NCI-H2029 treated with DMSO at 0.1 percent for 48 hours (cell line): ENCODE data around the gene B2M.
"Not testable (repeated sequence)": the region's sequence is repeated elsewhere in the genome, so short reads cannot be mapped to it uniquely, and the experiment has no call there.

Source experiments
- DNase-seq: peaks from one replicate; lab custom pipeline; 2025; lab: John Stamatoyannopoulos, UW

B2M gene

DNA sequence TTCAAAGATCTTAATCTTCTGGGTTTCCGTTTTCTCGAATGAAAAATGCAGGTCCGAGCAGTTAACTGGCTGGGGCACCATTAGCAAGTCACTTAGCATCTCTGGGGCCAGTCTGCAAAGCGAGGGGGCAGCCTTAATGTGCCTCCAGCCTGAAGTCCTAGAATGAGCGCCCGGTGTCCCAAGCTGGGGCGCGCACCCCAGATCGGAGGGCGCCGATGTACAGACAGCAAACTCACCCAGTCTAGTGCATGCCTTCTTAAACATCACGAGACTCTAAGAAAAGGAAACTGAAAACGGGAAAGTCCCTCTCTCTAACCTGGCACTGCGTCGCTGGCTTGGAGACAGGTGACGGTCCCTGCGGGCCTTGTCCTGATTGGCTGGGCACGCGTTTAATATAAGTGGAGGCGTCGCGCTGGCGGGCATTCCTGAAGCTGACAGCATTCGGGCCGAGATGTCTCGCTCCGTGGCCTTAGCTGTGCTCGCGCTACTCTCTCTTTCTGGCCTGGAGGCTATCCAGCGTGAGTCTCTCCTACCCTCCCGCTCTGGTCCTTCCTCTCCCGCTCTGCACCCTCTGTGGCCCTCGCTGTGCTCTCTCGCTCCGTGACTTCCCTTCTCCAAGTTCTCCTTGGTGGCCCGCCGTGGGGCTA lies at the start of gene B2M, which contains the start of gene PATL2:
B2M (plus strand) TSS at position 422 of the 647 bp plus-strand sequence; CDS start at position 452, 30 bp downstream.
PATL2 (minus strand) TSS at position 228 of the 647 bp plus-strand sequence. CDS start 34,833 bp downstream, outside the sequence.
- DNase-seq = peak; percentile 53

DNA sequence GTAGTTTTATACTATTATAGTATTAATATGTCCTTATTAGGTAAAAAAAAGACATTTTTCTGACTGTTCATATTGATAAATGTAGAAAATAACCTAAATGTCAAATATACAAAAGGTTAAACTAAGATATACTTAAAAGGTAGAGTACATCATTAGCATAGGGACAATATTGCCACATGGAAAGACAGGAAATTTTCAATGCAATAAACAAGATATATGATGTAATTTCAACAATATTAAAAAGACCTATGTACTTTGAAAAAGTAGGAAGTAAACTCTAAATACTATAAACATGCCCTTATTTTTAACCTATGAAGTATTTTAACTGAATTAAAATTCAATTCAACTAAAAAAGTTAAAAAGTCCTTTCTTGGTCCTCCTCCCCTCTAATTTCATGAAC lies 49.7 kb upstream of the B2M start:
- DNase-seq = no peak

DNA sequence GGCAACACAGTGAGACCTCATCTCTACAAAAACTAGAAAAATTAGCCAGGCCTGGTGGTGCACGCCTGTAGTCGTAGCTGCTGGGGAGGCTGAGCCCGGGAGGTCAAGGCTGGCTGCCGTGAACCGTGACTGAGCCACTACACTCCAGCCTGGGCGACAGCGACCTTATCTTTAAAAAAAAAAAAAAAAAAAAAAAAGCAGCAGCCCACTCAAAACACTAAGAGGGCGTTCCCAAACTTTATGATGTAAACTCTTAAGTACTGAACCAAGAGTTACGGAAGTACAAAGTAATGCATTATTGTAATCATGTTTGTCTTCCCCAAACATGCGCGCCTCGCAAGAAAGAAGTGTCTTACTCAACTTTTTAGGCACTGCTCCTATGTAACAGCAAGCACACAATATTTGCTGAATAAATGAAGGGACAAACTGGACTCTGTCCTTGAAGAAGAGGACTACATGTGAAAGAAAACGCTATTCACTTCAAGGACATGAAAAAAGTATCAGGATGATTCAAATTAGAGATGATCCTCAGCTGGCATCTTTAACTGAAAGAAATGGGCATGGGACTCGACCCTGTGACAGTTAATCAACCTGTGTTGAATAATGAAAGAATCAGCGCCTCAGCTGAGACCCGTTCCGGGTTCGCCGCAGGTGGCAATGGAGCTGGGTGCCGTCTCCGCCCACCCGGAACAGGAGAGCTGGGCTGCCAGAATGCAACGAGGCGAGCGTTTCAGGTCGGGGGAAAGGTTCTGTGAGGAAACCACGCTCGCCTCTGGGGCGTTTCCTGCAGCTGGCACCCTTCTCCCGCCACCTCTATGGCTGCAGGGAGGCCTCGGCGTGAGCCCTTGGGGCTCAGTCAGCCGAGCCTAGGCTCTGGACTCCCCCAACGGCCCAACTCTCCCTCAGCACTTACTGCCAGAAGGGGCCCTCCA lies 48.6 kb upstream of the B2M start:
- DNase-seq = peak; percentile 7

DNA sequence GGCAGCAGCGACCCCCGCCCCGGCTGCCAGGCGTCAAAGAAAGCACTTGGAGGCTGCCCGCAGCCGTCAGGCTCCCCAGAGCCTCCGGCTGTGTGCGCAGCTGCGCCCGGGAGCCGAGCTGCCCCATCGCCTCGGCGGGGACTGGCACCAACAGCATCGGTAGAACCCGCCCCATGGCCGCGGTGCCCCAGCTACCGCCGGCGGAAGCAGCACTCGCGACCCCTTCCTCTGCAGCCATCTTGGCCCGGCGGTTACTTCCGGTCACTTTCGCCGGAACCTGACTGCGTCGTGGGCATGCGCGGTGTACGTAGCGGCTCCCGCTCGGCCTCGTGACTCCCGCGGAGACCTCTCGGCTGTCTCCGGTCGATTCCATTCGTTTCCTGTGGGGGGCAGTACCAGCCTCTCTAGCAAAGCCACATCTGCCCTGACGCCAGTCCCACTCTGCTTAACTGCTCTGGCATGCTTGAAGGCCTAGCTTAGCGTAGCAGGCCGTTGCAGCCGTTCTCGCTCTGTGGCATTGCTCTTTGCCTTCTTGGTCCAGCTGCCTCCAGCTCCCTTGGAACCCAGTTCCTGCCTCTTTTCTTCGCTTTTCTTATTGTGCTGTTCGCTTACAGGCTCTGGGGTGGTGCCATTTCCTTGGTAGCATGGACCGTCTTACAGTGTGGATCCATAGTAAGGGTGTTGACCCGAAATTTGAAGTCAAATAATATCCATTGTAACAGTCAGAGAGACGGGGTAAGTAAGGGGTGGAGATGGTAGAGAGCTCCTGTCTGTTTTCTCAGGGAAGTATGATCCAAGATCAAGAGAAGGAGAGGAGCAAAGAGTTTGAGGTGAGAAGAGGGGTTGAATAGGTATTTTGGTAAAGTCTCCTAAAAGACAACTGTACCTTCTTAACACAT lies 47.7 kb upstream of the B2M start, which contains the start of gene SPG11:
SPG11 (minus strand) TSS at position 253 of the 899 bp plus-strand sequence; CDS start at position 238, 15 bp downstream.
- peak; percentile 66 for DNase-seq

DNA sequence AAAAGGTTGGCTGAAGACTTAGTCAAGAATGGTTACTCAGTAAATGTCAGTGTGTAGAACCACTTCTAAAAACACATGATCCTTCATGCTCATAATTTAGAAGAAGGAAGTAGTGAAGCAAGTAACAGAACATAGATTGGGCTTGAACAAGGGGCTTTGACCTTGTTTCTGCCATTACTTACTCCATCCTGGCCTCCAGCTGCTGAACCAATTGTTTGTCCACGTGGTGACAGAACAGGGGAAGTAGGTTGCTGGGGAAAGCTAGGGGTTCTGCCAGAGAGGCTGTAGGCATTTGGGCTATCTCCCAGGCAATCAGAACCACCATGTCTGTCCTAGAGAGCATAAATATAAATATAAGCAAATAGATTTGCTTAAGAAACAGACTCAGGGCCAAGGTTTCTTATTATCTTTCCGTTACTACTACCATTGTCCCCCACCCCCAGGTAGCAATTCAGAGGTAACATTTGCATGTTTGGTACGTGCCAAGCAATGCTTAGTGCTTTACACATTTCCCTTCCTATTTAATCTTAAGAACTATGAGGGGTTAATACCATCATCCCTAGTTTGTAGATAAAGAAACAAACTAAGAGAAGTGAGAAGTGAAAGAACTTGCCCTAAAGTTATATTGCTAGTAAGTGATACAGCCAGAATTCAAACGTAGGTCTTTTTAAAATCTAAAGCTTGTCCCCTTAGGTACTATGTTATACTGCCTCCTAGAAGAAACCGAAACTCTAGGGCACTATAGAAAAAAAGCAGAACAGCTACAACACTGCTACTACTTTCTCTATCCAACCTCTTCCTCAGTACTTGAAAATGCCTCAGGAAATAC lies 44.9 kb upstream of the B2M start:
- no peak for DNase-seq

DNA sequence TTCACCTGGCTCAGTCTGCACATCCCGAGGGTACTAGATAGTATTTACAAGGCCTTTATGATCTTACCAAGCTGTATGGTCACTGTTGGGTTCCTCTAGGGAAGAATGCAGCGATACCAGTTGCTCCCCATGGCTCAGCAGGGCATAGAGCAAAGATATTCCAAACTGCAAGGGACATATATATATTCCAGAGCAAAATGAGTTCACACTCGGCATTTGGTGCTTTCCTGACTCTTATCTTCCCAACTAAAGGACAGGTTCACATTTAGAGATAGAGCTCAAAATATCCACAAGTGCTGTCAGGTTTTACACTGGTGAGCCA lies 44.3 kb upstream of the B2M start:
- DNase-seq = no peak

DNA sequence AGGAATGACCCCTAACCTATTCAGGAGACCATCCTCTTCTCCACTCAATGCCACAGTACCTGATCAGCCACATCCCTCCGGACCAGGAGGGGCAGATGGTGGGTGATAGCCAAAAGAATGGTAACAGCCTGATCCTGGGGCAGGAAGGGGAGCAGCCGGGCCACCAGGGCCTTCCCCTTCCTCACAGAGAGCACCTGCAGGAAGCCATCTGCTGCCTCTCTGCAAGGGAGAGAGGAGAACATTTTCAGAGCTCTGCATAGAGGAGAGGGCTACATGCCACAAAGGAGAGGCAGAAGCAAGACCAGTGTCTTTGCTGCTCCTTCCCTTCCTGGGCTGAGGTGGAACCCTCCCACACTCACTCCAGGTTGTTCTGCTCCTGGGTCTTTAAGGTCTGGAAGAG lies 42.4 kb upstream of the B2M start:
- DNase-seq = no peak

DNA sequence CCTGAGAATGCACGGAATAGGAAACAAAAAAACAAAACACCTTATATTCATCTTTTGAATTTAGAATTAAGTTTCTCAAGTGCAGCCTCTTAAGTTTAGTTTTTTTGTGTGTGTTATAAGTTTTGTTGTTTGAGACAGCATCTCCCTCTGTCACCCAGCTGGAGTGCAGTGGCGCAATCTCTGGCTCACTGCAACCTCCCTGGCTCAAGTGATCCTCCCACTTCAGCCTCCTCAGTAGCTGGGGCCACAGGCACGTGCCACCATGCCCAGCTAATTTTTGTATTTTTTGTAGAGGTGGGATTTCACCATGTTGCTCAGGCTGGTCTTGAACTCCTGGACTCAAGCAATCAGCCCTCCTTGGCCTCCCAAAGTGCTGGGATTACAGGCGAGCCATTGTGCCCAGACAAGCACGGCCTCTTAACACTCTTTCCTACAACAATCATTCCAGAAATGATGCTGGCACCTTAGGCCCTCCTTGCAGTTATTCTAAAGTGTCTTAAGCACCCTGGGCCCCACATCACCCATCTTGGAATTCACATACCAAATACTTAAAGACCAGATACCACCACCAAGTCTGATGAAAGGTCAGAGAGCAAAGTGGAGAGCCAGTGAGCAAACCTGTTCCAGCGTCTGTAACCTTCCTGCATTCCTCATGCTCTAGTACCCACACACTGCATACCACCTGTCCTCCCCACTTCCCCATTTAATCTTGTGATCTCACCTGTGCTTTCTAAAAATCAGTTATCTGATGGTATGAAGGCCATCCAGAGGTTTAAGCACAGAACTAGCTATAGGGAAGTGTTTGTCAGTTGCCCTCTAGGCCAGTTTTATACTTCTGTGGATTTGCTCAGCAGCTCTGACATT lies 41.0 kb upstream of the B2M start:
- no peak for DNase-seq

DNA sequence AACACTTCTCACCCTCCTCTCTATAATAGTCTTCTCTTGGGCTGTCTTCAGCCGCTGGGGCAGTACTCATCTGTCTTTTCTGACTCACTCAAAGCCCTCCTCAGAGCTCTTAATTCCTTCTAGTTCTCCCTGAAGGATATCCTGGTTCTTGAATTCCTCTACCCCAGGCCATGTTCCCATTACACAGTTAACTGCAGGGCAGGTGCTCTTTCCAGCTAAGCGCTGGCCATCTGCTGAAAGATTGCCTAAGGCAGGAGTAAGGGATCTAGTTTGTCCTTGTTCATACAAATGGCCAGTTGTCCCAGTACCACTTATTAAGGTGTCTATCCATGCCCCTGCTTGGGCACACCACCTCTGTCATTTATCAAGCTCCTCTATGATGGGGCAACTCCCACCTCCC lies 37.7 kb upstream of the B2M start:
- no peak for DNase-seq

DNA sequence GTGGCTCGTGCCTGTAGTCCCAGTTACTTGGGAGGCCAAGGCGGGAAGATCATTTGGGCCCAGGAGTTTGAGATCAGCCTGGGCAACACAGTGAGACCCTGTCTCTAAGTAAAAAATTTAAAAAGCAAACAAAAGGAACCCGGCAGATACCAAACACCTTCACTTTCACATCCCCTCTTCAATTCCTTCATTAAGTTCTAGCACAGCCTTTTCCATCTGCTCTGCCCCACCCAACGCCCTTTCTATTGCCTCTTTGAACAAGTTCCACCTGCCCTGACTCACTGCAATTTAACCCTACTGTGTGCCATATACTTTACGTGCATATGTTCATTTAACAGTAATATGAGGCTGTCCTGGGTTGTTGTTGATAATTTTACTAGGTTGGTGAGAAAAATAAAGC lies 35.4 kb upstream of the B2M start:
- DNase-seq = no peak

DNA sequence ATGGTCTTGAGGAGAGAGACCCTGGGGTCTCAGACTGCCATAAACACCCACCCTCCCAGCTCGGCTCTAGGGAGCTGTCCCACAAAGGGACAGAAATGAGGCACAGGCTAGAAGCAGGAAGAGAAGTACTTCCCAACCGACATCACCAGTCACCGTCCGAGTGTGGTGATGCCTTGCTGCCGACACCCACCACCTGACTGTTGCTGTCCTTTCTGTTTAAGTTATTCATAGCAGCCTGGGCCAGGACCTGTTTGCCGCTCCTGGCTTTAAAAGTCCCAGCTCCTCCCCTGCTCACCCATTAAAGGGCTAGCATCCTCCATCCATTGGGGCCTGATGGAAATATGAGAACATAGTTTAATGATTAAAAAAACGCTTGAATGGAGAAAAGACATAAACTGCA lies 34.6 kb upstream of the B2M start:
- no peak for DNase-seq

DNA sequence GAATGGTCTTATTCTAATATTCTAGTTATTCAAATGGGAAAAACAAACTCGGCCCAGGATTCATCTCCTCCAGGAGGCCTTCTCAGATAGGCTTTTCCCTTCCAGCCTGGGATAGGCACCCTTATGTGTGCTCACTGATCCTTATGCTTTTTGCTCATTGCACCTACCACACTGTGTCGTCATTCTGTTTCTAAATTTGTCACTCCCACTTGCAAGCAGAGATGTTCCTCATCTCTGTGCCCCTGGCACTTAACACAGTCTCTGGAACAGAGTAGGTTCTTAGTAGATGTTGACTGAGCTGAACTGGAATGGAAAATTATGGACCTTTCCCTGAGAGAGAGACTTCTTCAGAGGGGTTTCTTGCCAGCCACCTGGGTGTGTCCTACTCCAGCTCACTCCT lies 29.1 kb upstream of the B2M start:
- DNase-seq = no peak

DNA sequence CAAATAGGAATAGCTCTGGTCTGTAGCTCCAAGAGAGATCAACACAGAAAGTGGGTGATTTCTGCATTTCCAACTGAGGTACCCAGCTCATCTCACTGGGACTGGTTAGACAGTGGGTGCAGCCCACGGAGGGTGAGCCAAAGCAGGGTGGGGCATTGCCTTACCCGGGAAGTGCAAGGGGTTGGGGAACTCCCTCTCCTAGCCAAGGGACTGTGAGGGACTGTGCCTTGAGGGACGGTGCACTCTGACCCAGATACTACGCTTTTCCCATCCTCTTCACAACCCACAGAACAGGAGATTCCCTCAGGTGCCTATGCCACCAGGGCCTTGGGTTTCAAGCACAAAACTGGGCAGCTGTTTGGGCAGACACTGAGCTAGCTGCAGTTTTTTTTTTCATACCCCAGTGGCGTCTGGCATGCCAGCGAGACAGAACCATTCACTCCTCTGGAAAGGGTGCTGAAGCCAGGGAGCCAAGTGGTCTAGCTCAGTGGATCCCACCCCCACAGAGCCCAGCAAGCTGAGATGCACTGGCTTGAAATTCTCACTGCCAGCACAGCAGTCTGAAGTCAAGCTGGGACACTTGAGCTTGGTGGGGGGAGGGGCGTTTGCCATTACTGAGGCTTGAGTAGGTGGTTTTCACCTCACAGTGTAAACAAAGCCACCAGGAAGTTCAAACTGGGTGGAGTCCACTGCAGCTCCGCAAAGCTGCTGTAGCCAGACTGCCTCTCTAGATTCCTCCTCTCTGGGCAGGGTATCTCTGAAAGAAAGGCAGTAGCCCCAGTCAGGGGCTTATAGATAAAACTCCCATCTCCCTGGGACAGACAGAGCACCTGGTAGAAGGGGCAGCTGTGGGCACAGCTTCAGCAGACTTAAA lies 28.3 kb upstream of the B2M start:
- DNase-seq = peak; percentile 1

DNA sequence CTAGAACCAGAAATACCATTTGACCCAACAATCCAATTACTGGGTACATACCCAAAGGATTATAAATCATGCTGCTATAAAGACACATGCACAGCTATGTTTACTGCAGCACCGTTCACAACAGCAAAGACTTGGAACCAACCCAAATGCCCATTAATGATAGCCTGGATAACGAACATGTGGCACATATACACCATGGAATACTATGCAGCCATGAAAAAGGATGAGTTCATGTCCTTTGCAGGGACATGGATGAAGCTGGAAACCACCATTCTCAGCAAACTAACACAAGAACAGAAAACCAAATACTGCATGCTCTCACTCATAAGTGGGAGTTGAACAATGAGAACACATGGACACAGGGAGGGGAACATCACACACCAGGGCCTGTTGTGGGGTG lies 22.0 kb upstream of the B2M start:
- DNase-seq = not testable (repeated sequence)

DNA sequence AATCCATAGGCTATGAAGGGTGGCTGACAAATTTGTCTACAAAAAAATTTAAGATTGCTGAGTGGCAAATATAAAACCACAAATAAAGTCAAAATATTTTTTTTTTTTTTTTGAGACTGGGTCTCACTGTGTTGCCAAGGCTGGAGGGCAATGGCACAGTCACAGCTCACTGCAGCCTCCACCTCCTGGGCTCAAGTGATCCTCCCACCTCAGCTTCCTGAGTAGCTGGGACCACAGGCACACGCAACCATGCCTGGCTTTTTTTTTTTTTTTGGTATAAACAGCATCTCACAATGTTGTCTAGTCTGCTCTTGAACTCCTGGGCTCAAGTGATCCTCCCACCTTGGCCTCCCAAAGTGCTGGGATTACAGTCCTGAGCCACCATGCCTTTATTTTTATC lies 21.1 kb upstream of the B2M start:
- DNase-seq = not testable (repeated sequence)

DNA sequence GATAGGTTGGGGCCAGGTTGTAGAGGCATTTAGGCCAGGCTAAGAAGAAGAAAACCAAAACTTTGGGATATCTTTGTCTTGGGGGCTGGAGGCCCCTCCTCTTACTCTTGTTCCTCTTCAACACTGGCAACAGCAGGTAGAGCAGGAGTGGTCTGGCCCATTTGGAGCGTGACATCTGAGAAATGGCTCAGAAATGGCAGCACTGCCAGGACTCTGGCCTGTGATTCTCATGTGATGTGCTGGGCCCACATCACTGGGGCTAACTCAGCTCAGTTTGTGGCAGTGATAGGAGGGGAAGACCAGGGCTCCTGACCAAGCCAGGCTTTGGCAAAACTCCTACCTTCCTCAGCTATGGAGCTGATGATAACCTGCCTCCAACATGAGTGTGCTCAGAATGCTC lies 18.7 kb upstream of the B2M start:
- DNase-seq = no peak

DNA sequence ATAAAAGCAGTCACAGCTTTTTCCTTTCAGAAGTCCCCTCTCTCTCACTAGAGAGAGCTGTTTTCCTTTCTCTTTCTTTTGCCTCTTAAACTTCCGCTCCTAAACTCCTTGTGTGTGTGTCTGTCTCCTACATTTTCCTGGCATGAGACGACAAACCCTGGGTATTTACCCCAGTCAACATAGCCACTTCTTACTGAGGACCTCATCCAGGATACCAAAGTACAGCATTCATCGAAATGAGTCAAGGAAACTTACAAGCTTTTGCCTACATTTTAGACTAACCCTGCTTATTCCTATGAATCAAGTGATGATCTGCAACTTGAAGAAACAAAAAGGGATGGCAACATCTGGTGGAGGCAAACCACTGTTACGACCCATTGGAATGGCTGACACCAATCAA lies 16.9 kb upstream of the B2M start:
- DNase-seq = no peak

DNA sequence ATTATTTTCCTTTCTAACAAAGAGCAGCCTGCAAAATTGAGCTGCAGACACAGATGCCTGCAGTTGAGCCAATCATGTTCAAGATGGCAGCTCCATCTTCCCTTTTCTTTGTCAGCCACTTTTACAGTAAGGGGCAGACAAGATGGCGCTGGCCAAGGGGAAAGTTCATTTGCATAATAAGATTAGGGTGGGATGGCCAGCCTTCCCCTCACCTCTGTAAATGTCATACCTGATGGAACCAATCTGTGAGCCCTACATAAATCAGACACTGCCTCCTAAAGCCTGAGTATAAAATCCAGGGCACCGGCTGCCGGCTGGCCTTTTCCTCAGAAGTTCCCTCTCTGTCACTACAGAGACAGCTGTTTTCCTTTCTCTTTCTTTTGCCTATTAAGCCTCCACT lies 16.0 kb upstream of the B2M start:
- DNase-seq = no peak

DNA sequence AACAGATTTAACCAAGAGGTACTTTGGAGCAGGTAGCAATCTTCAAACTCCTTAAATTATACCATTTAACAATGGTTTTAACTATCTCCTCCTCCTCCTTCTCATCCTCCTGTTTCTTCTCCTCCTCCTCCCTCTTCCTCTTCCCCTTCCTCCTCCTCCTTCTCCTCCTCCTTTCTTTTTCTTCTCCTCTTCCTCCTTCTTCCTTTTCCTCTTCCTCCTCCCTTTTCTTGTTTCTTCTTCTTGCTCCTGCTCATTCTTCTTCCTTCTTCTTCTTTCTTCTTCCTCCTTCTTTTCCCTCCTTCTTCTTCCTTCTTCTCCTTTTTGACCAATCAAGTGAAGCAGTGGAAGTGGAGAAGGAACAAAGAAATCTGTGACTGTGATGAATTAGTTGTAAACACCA lies 14.3 kb upstream of the B2M start:
- no peak for DNase-seq
